GM18861 (cell line): ENCODE measurements around the gene C3orf49.

Experiments used
- ATAC-seq: cut with Tn5 transposase; IDR thresholded peaks from one replicate; pipeline ENCODE4 v1.9.1; 2021; ENCODE audit not compliant: unreplicated experiment

The C3orf49 gene

GRCh38 chr3:63849175-63849574 lies 30.1 kb downstream of the C3orf49 start:
- no peak for ATAC-seq

GRCh38 chr3:63851287-63851686 lies 32.2 kb downstream of the C3orf49 start:
- ATAC-seq = no peak

GRCh38 chr3:63853106-63853505 lies 34.0 kb downstream of the C3orf49 start:
- ATAC-seq = no peak

- no peak for ATAC-seq
Measured at GRCh38 chr3:63855333-63855940, 36.3 kb downstream of the C3orf49 start.

- no peak for ATAC-seq
Measured at GRCh38 chr3:63857311-63857710, 38.2 kb downstream of the C3orf49 start.

GRCh38 chr3:63860776-63861175 lies 41.7 kb downstream of the C3orf49 start:
- ATAC-seq = no peak

- ATAC-seq = no peak
Measured at GRCh38 chr3:63861306-63861705, 42.2 kb downstream of the C3orf49 start.

GRCh38 chr3:63862804-63863149 lies 43.7 kb downstream of the C3orf49 start:
- ATAC-seq = no peak

- peak; percentile 54 for ATAC-seq
Measured at GRCh38 chr3:63863150-63864007, 44.3 kb downstream of the C3orf49 start, which contains the start of the genes ATXN7 and THOC7. ATXN7 (plus strand) TSS chr3:63863867; CDS start chr3:63912599, 48,732 bp downstream. THOC7 (minus strand) TSS chr3:63863805; CDS start chr3:63863790, 15 bp downstream.

GRCh38 chr3:63864008-63864964 lies 45.2 kb downstream of the C3orf49 start:
- ATAC-seq = peak; percentile 35

GRCh38 chr3:63864965-63865327 lies 45.8 kb downstream of the C3orf49 start:
- no peak for ATAC-seq

GRCh38 chr3:63867225-63867624 lies 48.1 kb downstream of the C3orf49 start:
- no peak for ATAC-seq

- no peak for ATAC-seq
Measured at GRCh38 chr3:63869940-63870614, 51.0 kb downstream of the C3orf49 start.

- ATAC-seq = no peak
Measured at GRCh38 chr3:63870615-63871005, 51.5 kb downstream of the C3orf49 start.

GRCh38 chr3:63872135-63872924 lies 53.2 kb downstream of the C3orf49 start:
- ATAC-seq = no peak

- no peak for ATAC-seq
Measured at GRCh38 chr3:63874769-63875168, 55.7 kb downstream of the C3orf49 start.

- ATAC-seq = no peak
Measured at GRCh38 chr3:63875510-63875909, 56.4 kb downstream of the C3orf49 start.

- ATAC-seq = no peak
Measured at GRCh38 chr3:63876260-63876659, 57.2 kb downstream of the C3orf49 start.

GRCh38 chr3:63877737-63878393 lies 58.8 kb downstream of the C3orf49 start:
- no peak for ATAC-seq
